H1 (cell line): ENCODE results near the gene CDH1. TPM values are rescaled to one million over a fixed set of nuclear protein-coding genes. Genes with fewer than 3 reads are reported as not detected.

Experiments used
- CTCF ChIA-PET: fragments of 300-600 bp; sonication (Branson Sonifier 250); formaldehyde crosslinking; loops from one replicate; lab custom pipeline; 2021; ENCODE audit not compliant: partially characterized antibody; lab: Charles Lee
- POLR2A ChIA-PET: fragments of 300-600 bp; sonication (Branson Sonifier 250); formaldehyde crosslinking; loops from one replicate; lab custom pipeline; 2021; ENCODE audit warnings: inconsistent platforms; ENCODE audit not compliant: partially characterized antibody; lab: Charles Lee
- DNase-seq, 2 experiments: peaks; one replicate each; pipeline versions ENCODE4 v3.0.0 to v3.0.0-alpha.2; 2010 to 2022; ENCODE audit warnings: low spot score in 2 of 2, low read depth in 1 of 2, mixed read lengths in 1 of 2
- FAIRE-seq: peaks from 2 replicates; lab custom pipeline; 2011; peaks lifted over from hg19 to GRCh38; lab: Jason Lieb, UNC
- H2AFZ ChIP-seq: 2 replicates; pipeline ENCODE4 v1.8.1; 2012; ENCODE audit warnings: low read length, inconsistent platforms
- H2AK5ac ChIP-seq: 2 replicates; pipeline ENCODE4 v1.6.1; 2013; ENCODE audit warnings: low read depth, low read length
- H2BK120ac ChIP-seq: replicated peaks from 2 replicates; pipeline ENCODE3; 2013; ENCODE audit warnings: low read depth, low read length, inconsistent platforms
- H2BK12ac ChIP-seq: 2 replicates; pipeline ENCODE4 v1.6.1; 2013; ENCODE audit warnings: low read depth, low read length
- H2BK15ac ChIP-seq: 2 replicates; pipeline ENCODE4 v1.6.1; 2013; ENCODE audit warnings: low read length
- H2BK20ac ChIP-seq: 2 replicates; pipeline ENCODE4 v1.6.1; 2013; ENCODE audit warnings: low read length
- H2BK5ac ChIP-seq: 2 replicates; pipeline ENCODE4 v1.6.1; 2013; ENCODE audit warnings: low read depth, low read length
- H3K14ac ChIP-seq: 2 replicates; pipeline ENCODE4 v1.6.1; 2013; ENCODE audit warnings: inconsistent platforms; ENCODE audit not compliant: insufficient read length
- H3K18ac ChIP-seq: 2 replicates; pipeline ENCODE4 v1.6.1; 2013; ENCODE audit warnings: low read length; ENCODE audit errors: extremely low read depth
- H3K23ac ChIP-seq: 2 replicates; pipeline ENCODE4 v1.6.1; 2013; ENCODE audit warnings: inconsistent platforms; ENCODE audit not compliant: insufficient read length
- H3K23me2 ChIP-seq: 2 replicates; pipeline ENCODE4 v1.6.1; 2013; ENCODE audit warnings: low read depth, low read length
- H3K27ac ChIP-seq: 2 replicates; pipeline ENCODE4 v1.6.1; 2011; ENCODE audit warnings: low read depth, low read length, inconsistent platforms
- H3K27me3 ChIP-seq, 4 experiments: replicated peaks in 1 of 4; 1 replicate in 1 of 4; 2 replicates in 3 of 4; pipeline versions ENCODE4 v1.6.1 to v1.8.1; 2011 to 2013; ENCODE audit warnings: low read length in 3 of 4, mild to moderate bottlenecking in 3 of 4, inconsistent platforms in 2 of 4, mixed read lengths in 2 of 4, moderate library complexity in 1 of 4; ENCODE audit not compliant: control insufficient read depth in 3 of 4, insufficient read depth in 3 of 4; ENCODE audit errors: extremely low read depth in 1 of 4
- H3K36me3 ChIP-seq, 4 experiments: 2 replicates each; pipeline versions ENCODE4 v1.6.1 to v1.8.1; 2011 to 2013; ENCODE audit warnings: mild to moderate bottlenecking in 4 of 4, low read length in 3 of 4, moderate library complexity in 2 of 4, control low read depth in 1 of 4, inconsistent platforms in 1 of 4; ENCODE audit not compliant: insufficient read depth in 4 of 4, control insufficient read depth in 2 of 4
- H3K4ac ChIP-seq: replicated peaks from 2 replicates; pipeline ENCODE3; 2013; ENCODE audit warnings: low read length, low read depth, mixed read lengths, inconsistent platforms; ENCODE audit not compliant: insufficient read length
- H3K4me1 ChIP-seq, 4 experiments: replicated peaks in 1 of 4; 1 replicate in 1 of 4; 2 replicates in 3 of 4; pipeline versions ENCODE4 v1.6.1 to v1.8.1; 2011 to 2013; ENCODE audit warnings: low read length in 3 of 4, inconsistent platforms in 2 of 4, mixed read lengths in 1 of 4; ENCODE audit not compliant: insufficient read depth in 4 of 4, control insufficient read depth in 3 of 4
- H3K4me2 ChIP-seq, 2 experiments: 2 replicates each; pipeline versions ENCODE4 v1.6.1 to v1.8.1; 2011 to 2013; ENCODE audit warnings: low read depth in 2 of 2, low read length in 2 of 2, control low read depth in 1 of 2, inconsistent platforms in 1 of 2, mild to moderate bottlenecking in 1 of 2; ENCODE audit not compliant: insufficient read depth in 1 of 2
- H3K4me3 ChIP-seq, 4 experiments: fragments of 200-600, 300-600 bp in 1 of 4; sonication (generic), shearing (Covaris generic), sonication (Bioruptor Twin) in 1 of 4; 2 replicates each; pipeline versions ENCODE4 v1.5.1 to v1.8.1; 2011 to 2016; ENCODE audit warnings: low read length in 4 of 4, low read depth in 3 of 4, control low read depth in 2 of 4, inconsistent platforms in 2 of 4, mild to moderate bottlenecking in 2 of 4, mixed read lengths in 1 of 4, moderate library complexity in 1 of 4; ENCODE audit not compliant: insufficient read depth in 2 of 4; ENCODE audit errors: extremely low read depth in 1 of 4
- H3K56ac ChIP-seq: replicated peaks from 2 replicates; pipeline ENCODE3; 2013; ENCODE audit warnings: low read depth, mild to moderate bottlenecking, mixed read lengths, low read length, inconsistent platforms; ENCODE audit not compliant: insufficient read length
- H3K79me1 ChIP-seq: 2 replicates; pipeline ENCODE4 v1.6.1; 2013; ENCODE audit warnings: low read depth, low read length, control low read depth
- H3K79me2 ChIP-seq, 2 experiments: 2 replicates each; pipeline versions ENCODE4 v1.6.1 to v1.8.1; 2012 to 2013; ENCODE audit warnings: low read length in 2 of 2, mild to moderate bottlenecking in 2 of 2, inconsistent platforms in 1 of 2; ENCODE audit not compliant: insufficient read depth in 2 of 2, control insufficient read depth in 1 of 2
- H3K9ac ChIP-seq, 4 experiments: replicated peaks in 1 of 4; 1 replicate in 1 of 4; 2 replicates in 3 of 4; pipeline versions ENCODE4 v1.6.1 to v1.8.1; 2011 to 2013; ENCODE audit warnings: low read depth in 3 of 4, low read length in 3 of 4, control low read depth in 2 of 4, mild to moderate bottlenecking in 2 of 4, moderate library complexity in 2 of 4, inconsistent platforms in 1 of 4; ENCODE audit errors: extremely low read depth in 1 of 4
- H3K9me3 ChIP-seq, 2 experiments: 2 replicates each; pipeline versions ENCODE4 v1.6.1 to v1.8.1; 2012 to 2013; ENCODE audit warnings: mild to moderate bottlenecking in 2 of 2, moderate library complexity in 2 of 2, control low read depth in 1 of 2, inconsistent platforms in 1 of 2, low read depth in 1 of 2, low read length in 1 of 2, mixed read lengths in 1 of 2; ENCODE audit not compliant: insufficient read depth in 2 of 2
- H4K20me1 ChIP-seq, 2 experiments: replicated peaks in 1 of 2; 2 replicates each; pipeline versions ENCODE3 to v1.8.1; 2011 to 2013; ENCODE audit warnings: inconsistent platforms in 2 of 2, low read length in 2 of 2, mild to moderate bottlenecking in 1 of 2; ENCODE audit not compliant: insufficient read depth in 2 of 2, control insufficient read depth in 1 of 2
- H4K5ac ChIP-seq: 2 replicates; pipeline ENCODE4 v1.6.1; 2013; ENCODE audit warnings: low read length, low read depth, mixed read lengths, inconsistent platforms; ENCODE audit not compliant: insufficient read length
- H4K8ac ChIP-seq: 2 replicates; pipeline ENCODE4 v1.8.0; 2013; ENCODE audit warnings: mild to moderate bottlenecking, moderate library complexity, low read length, inconsistent platforms; ENCODE audit not compliant: insufficient read depth; ENCODE audit errors: extremely low read depth
- H4K91ac ChIP-seq: replicated peaks from 2 replicates; pipeline ENCODE3; 2013; ENCODE audit warnings: low read length, mixed read lengths, inconsistent platforms; ENCODE audit not compliant: insufficient read length
- ASH2L ChIP-seq: fragments of 200-600, 300-600 bp; sonication (generic); IDR thresholded peaks from one replicate; pipeline ENCODE4 v1.7.1; 2017; ENCODE audit warnings: low read length
- EGR1 ChIP-seq: IDR thresholded peaks from 2 replicates; pipeline ENCODE4 v1.6.1; 2011; ENCODE audit warnings: low read depth, low read length, borderline replicate concordance
- KDM1A ChIP-seq: fragments of 200-600, 300-600 bp; sonication (generic); IDR thresholded peaks from 2 replicates; pipeline ENCODE4 v1.7.1; 2016; ENCODE audit warnings: mild to moderate bottlenecking, low read length, borderline replicate concordance
- WGBS, 2 experiments: shearing (Covaris generic) in 1 of 2; methylation state at CpG; one replicate each; pipeline versions ENCODE4 v1.1.6 to v1.1.7; 2013 to 2015; ENCODE audit warnings: low lambda C conversion rate in 2 of 2, mixed read lengths in 2 of 2, inconsistent platforms in 1 of 2, low coverage in 1 of 2, missing lambda C conversion rate in 1 of 2; ENCODE audit not compliant: insufficient replicate concordance in 2 of 2, insufficient coverage in 1 of 2, insufficient read length in 1 of 2; ENCODE audit errors: extremely low coverage in 1 of 2, missing lambda C conversion rate in 1 of 2; 5-methylcytosine and 5-hydroxymethylcytosine counted together
- polyA plus RNA-seq, 7 experiments: library from polyadenylated mRNA; depleted of rRNA in 3 of 7; stranded (reverse) in 5 of 7; unstranded in 2 of 7; fragments of >200 nt in 5 of 7; fragments of 200-250 nt in 2 of 7; gene quantifications; 1 replicate in 5 of 7; 2 replicates in 1 of 7; 4 replicates in 1 of 7; pipeline versions ENCODE4 v1.2.1 to v1.2.3, GENCODE V29; 2011 to 2013; ENCODE audit warnings: missing spikeins in 2 of 7, mixed read lengths in 2 of 7
- total RNA-seq: library from RNA; stranded (reverse); fragmentation: NEBNext Ultra II Directional; extraction: Animal tissue kit (Norgen Biotek cat#: 25700); gene quantifications from 2 replicates; pipeline ENCODE4 v1.2.1, GENCODE V29; 2021

CDH1 gene
- total and polyA plus RNA-seq, 2 of the 8 experiments (the other 6 are each of a cell fraction or from before 2014, with no cell fraction given), result 133 to 265 TPM

GRCh38 chr16:68732741-68733399, 4.2 kb upstream of the CDH1 start:
- FAIRE-seq, result no peak
- H2BK15ac ChIP-seq, result 0 out of 2 replicates have a peak overlapping the region, but pooled peaks have one; percentile 92
- CTCF ChIA-PET, result interaction anchor here (0.9 to 2.5 kb wide), 7 partner anchors 11 to 143 kb away, joined by 3 to 8 read pairs (median 3); no protein-coding TSS in a partner anchor
- peak overlapping the region; percentile 90; the same call in 1 of the 2 replicates for H2BK5ac ChIP-seq
- H3K23ac ChIP-seq, result no peak overlapping the region
- WGBS, 2 experiments, result 50% methylated on average over 4 of the region's 4 CpGs; no CpG with 5 or more reads in 1 of the 2 experiments
- peak overlapping the region; percentile 65 for H3K4ac ChIP-seq
- H2BK120ac ChIP-seq, result peak overlapping the region; percentile 95
- peak overlapping the region; percentile 59 for H4K91ac ChIP-seq
- H4K20me1 ChIP-seq, result no peaks in the 10 kb centered on the region
- peak overlapping the region; percentile 43 to 55; a peak in 2 of 4 replicates for H3K4me2 ChIP-seq
- TF ChIP-seq KDM1A, result peak; percentile 57; the same call in 1 of the 2 replicates
- TF ChIP-seq ASH2L, result peak; percentile 40
- TF ChIP-seq EGR1, result no peak
- TF ChIP-seq, all 59 proteins: peak for 2
- Histone ChIP-seq H3K4me1 (peaks cover 0 to 6% (median 2%) of the 10 kb centered on the region in 4 experiments; a peak in 3 of 7 replicates), H3K18ac (peak overlapping the region; percentile 90; the same call in 1 of the 2 replicates), H2BK12ac (peak overlapping the region; percentile 76), H2BK20ac (0 out of 2 replicates have a peak overlapping the region, but pooled peaks have one; percentile 82), H3K23me2 (peaks cover 2% of the 10 kb centered on the region; the same call in 1 of the 2 replicates), H2AFZ (no peak overlapping the region), H3K27ac (peak overlapping the region; percentile 48; the same call in 1 of the 2 replicates), H4K8ac (no peak overlapping the region), H3K27me3 (no peaks in the 10 kb centered on the region), H4K5ac (peak overlapping the region; percentile 67), H3K9ac (no peak overlapping the region), H3K79me1 (no peaks in the 10 kb centered on the region), H3K14ac (no peak overlapping the region), H3K9me3 (no peaks in the 10 kb centered on the region), H2AK5ac (no peak overlapping the region), H3K36me3 (no peaks in the 10 kb centered on the region), H3K79me2 (peaks cover 0 to 5% of the 10 kb centered on the region in 2 experiments; a peak in 1 of 4 replicates), H3K4me3 (peak overlapping the region in 1 of 4 experiments; percentile 9; a peak in 1 of 8 replicates), H3K56ac (no peak overlapping the region)
- POLR2A ChIA-PET, result interaction anchor here (0.6 to 1.9 kb wide), 7 partner anchors 10 to 89 kb away, joined by 3 to 10 read pairs (median 3); no protein-coding TSS in a partner anchor
- no peak for DNase-seq
